Kidney epithelial cell (primary cell): ENCODE data around the gene TRAF4. TPM values are rescaled to one million over a fixed set of nuclear protein-coding genes. Genes with fewer than 3 reads are reported as not detected.
"Not testable (repeated sequence)": the region's sequence is repeated elsewhere in the genome, so short reads cannot be mapped to it uniquely, and the experiment has no call there.

Source experiments
- DNase-seq: peaks from one replicate; pipeline ENCODE4 v3.0.0-alpha.2; 2010; ENCODE audit warnings: low read depth
- H3K27me3 ChIP-seq: 2 replicates; pipeline ENCODE4 v1.6.0; 2011; ENCODE audit warnings: low read length; ENCODE audit not compliant: control insufficient read depth, insufficient read depth
- H3K36me3 ChIP-seq: 2 replicates; pipeline ENCODE4 v1.5.1; 2011; ENCODE audit warnings: low read length; ENCODE audit not compliant: control insufficient read depth, insufficient read depth
- H3K4me3 ChIP-seq: 2 replicates; pipeline ENCODE4 v1.5.1; 2011; ENCODE audit warnings: low read depth, mild to moderate bottlenecking, control low read depth, low read length
- CTCF ChIP-seq: IDR thresholded peaks from 2 replicates; pipeline ENCODE4 v1.5.1; 2011; ENCODE audit warnings: mild to moderate bottlenecking, moderate library complexity, low read length, control low read depth, inconsistent platforms; ENCODE audit not compliant: insufficient read depth, poor library complexity, severe bottlenecking
- total RNA-seq: library from RNA; depleted of rRNA; stranded (reverse); fragments of >200 nt; gene quantifications from 2 replicates; pipeline ENCODE4 v1.2.3, GENCODE V29; 2015

Gene TRAF4
- total RNA-seq, 1 donor from 2014 or later, result 174 TPM

DNA sequence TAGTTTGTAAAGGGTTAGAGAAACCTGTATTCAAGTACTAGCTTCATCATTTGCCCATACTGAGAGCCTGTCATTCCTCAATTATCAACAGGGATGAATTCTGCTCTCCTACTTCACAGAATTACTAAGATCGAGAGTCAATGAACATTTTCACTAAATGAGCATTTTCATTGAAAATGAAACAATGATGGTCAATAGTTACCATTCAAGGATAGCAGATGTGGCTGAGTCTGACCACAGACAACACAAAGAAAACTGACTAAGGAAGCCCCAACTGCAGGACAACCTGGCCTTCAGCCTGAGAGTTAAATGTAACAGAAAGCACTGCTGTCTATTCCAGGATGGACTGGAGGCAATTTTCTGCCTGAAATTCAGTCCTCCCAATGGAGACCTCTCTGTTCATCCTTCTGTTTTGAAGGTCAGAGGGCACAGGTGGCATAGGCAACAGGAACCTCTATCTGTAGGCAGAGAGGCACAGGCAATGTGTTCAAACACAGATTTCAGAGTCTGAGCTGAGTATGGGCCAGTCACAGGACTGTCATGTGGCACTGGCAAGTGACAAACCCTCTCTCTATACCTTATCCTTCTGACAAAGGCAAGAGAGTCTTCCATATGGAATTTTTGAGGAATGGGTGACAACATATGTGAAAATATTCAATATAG, 19.5 kb downstream of the TRAF4 start:
- Histone ChIP-seq H3K4me3 (no peak overlapping the region), H3K36me3 (peaks cover 2% of the 10 kb centered on the region), H3K27me3 (no peaks in the 10 kb centered on the region)
- no peak for TF ChIP-seq CTCF
- no peak for DNase-seq

- H3K4me3 ChIP-seq, result no peak overlapping the region
- DNase-seq, result no peak
- no peaks in the 10 kb centered on the region for H3K27me3 ChIP-seq
- peak; percentile 82 for TF ChIP-seq CTCF
- no peaks in the 10 kb centered on the region for H3K36me3 ChIP-seq
Measured at GRCh38 chr17:28763804-28764266, 20.0 kb downstream of the TRAF4 start.

DNA sequence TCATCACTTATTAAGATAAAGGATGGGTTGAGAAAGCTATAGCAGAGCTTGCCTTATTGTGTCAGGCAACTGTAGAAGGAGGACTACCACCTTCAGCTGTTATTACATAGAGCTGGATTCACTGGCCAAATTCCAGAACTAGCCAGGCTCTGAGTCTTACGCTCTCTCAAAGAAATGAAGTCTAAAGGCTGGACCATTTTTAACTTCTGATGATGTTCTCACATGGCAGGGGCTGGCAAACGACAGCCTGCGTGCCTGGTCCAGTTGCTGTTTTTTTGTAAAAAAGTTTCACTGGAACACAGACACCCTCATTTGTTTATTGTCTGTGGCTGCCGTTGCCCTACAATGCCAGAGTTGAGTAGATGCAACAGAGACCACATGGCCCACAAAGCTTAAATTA, 21.2 kb downstream of the TRAF4 start:
- Histone ChIP-seq H3K4me3 (no peak overlapping the region), H3K36me3 (no peaks in the 10 kb centered on the region), H3K27me3 (no peaks in the 10 kb centered on the region)
- DNase-seq, result no peak
- no peak for TF ChIP-seq CTCF

DNA sequence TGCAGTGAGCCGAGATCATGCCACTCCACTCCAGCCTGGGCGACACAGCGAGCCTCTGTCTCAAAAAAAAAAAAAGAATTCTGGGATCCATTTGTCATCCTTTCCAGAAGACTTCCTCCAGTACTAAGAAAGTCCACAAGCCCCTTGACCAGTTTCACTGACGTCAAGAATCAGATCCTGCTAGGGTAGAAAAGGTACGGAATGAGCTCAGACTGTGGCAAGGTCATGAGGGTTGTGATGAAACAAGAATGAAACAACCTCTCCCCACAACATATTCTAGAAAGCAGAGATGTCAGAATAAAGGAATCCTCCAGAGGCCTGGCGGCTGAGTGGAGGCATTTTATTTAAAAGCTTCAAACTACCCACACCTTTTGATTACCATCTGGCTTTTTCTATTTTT, 29.9 kb downstream of the TRAF4 start:
- DNase-seq, result no peak
- no peaks in the 10 kb centered on the region for H3K36me3 ChIP-seq
- no peaks in the 10 kb centered on the region for H3K27me3 ChIP-seq
- no peak for TF ChIP-seq CTCF
- H3K4me3 ChIP-seq, result no peak overlapping the region

DNA sequence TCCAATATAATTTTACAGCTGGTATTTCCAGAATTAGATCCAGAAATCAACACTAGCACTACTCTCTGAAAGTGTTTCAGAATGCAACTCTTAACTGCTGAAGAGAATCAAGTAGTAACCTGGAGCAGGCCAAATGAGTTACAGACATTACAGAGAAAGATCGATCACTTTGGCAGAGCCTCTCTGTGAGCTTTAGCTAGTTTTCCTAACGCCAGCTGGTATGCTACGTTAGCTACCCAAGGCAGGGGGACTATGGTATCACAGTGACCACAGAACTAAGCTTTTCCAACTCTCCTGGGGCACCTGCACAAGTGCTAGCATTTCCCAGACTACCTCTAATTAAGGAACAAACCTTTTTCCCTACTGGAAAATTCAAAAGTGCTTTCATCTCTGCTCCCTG, 30.4 kb downstream of the TRAF4 start:
- H3K36me3 ChIP-seq, result no peaks in the 10 kb centered on the region
- TF ChIP-seq CTCF, result no peak
- DNase-seq, result no peak
- no peaks in the 10 kb centered on the region for H3K27me3 ChIP-seq
- H3K4me3 ChIP-seq, result no peak overlapping the region

GRCh38 chr17:28777178-28777577, 33.4 kb downstream of the TRAF4 start:
- TF ChIP-seq CTCF, result no peak
- no peaks in the 10 kb centered on the region for H3K36me3 ChIP-seq

DNA sequence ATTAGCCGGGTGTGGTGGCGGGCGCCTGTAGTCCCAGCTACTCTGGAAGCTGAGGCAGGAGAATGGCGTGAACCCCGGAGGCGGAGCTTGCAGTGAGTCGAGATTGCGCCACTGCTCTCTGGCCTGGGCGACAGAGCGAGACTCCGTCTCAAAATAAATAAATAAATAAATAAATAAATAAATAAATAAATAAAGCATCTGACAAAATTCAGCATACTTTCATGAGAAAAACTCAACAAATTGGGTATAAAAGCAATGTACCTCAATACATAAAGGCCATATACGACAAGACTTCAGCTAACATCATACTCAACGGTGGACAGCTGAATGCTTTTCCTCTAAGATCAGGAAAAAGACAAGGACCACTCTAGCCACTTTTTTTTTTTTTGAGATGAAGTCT, 35.8 kb downstream of the TRAF4 start:
- not testable (repeated sequence) for DNase-seq, H3K36me3 ChIP-seq, H3K4me3 ChIP-seq, H3K27me3 ChIP-seq

More at GRCh38 chr17:28777178-28777577, 33.4 kb downstream of the TRAF4 start:
- Histone ChIP-seq H3K27me3 (no peaks in the 10 kb centered on the region), H3K4me3 (no peak overlapping the region)
- DNase-seq, result no peak
